DLD1 (cell line): ENCODE measurements around the gene CAST.

Source experiments
- in situ Hi-C: cut with HindIII; loops from 2 replicates; pipeline ENCODE4 v1.10.0; 2017; ENCODE audit warnings: low sequenced_read_pairs

The CAST gene

GRCh38 chr5:96741891-96742309 lies 79.7 kb downstream of the CAST start:
- in situ Hi-C loops: loop anchor here (5.0 kb wide), 2 partner anchors 35 to 75 kb away; no protein-coding TSS in a partner anchor

- in situ Hi-C loops: loop anchor here (5.0 kb wide), 2 partner anchors 35 to 75 kb away; no protein-coding TSS in a partner anchor
Measured at GRCh38 chr5:96742538-96742937, 80.4 kb downstream of the CAST start.

GRCh38 chr5:96743065-96743768 lies 81.0 kb downstream of the CAST start:
- in situ Hi-C loops: loop anchor here (5.0 kb wide), 2 partner anchors 34 to 76 kb away; no protein-coding TSS in a partner anchor

GRCh38 chr5:96743805-96744204 lies 81.6 kb downstream of the CAST start:
- in situ Hi-C loops: loop anchor here (5.0 kb wide), 2 partner anchors 33 to 77 kb away; no protein-coding TSS in a partner anchor

- in situ Hi-C loops: loop anchor here (5.0 kb wide), 2 partner anchors 33 to 77 kb away; no protein-coding TSS in a partner anchor
Measured at GRCh38 chr5:96744218-96744617, 82.0 kb downstream of the CAST start.

- in situ Hi-C loops: no loop called here
Measured at GRCh38 chr5:96745025-96745424, 82.8 kb downstream of the CAST start.

GRCh38 chr5:96745844-96746531 lies 83.8 kb downstream of the CAST start:
- in situ Hi-C loops: no loop called here

GRCh38 chr5:96747720-96748119 lies 85.5 kb downstream of the CAST start:
- in situ Hi-C loops: no loop called here

GRCh38 chr5:96750110-96750822 lies 88.1 kb downstream of the CAST start:
- in situ Hi-C loops: loop anchor here (25.0 kb wide), 1 partner anchor 138 kb away; no protein-coding TSS in a partner anchor

GRCh38 chr5:96751203-96752169 lies 89.3 kb downstream of the CAST start:
- in situ Hi-C loops: loop anchor here (25.0 kb wide), 1 partner anchor 139 kb away; no protein-coding TSS in a partner anchor

GRCh38 chr5:96752341-96753016 lies 90.3 kb downstream of the CAST start:
- in situ Hi-C loops: loop anchor here (25.0 kb wide), 1 partner anchor 140 kb away; no protein-coding TSS in a partner anchor

- in situ Hi-C loops: loop anchor here (25.0 kb wide), 1 partner anchor 141 kb away; no protein-coding TSS in a partner anchor
Measured at GRCh38 chr5:96753017-96753397, 90.8 kb downstream of the CAST start.

GRCh38 chr5:96753848-96754247 lies 91.7 kb downstream of the CAST start:
- in situ Hi-C loops: loop anchor here (25.0 kb wide), 1 partner anchor 142 kb away; no protein-coding TSS in a partner anchor

GRCh38 chr5:96755851-96756250 lies 93.7 kb downstream of the CAST start:
- in situ Hi-C loops: loop anchor here (25.0 kb wide), 1 partner anchor 144 kb away; no protein-coding TSS in a partner anchor

GRCh38 chr5:96756985-96757384 lies 94.8 kb downstream of the CAST start:
- in situ Hi-C loops: loop anchor here (25.0 kb wide), 1 partner anchor 145 kb away; no protein-coding TSS in a partner anchor

GRCh38 chr5:96758621-96759020 lies 96.4 kb downstream of the CAST start:
- in situ Hi-C loops: loop anchor here (25.0 kb wide), 1 partner anchor 146 kb away; no protein-coding TSS in a partner anchor

- in situ Hi-C loops: loop anchor here (25.0 kb wide), 1 partner anchor 149 kb away; no protein-coding TSS in a partner anchor
Measured at GRCh38 chr5:96761618-96762017, 99.4 kb downstream of the CAST start.

GRCh38 chr5:96763026-96763425 lies 100.8 kb downstream of the CAST start:
- in situ Hi-C loops: loop anchor here (25.0 kb wide), 1 partner anchor 151 kb away; no protein-coding TSS in a partner anchor

GRCh38 chr5:96765043-96765442 lies 102.9 kb downstream of the CAST start:
- in situ Hi-C loops: loop anchor here (25.0 kb wide), 1 partner anchor 153 kb away; no protein-coding TSS in a partner anchor
